ENCODE measurements around the gene IRAK3.
A peak's percentile ranks its signal among the peaks of the same experiment; 100 is the strongest.

Gene IRAK3, protein sequence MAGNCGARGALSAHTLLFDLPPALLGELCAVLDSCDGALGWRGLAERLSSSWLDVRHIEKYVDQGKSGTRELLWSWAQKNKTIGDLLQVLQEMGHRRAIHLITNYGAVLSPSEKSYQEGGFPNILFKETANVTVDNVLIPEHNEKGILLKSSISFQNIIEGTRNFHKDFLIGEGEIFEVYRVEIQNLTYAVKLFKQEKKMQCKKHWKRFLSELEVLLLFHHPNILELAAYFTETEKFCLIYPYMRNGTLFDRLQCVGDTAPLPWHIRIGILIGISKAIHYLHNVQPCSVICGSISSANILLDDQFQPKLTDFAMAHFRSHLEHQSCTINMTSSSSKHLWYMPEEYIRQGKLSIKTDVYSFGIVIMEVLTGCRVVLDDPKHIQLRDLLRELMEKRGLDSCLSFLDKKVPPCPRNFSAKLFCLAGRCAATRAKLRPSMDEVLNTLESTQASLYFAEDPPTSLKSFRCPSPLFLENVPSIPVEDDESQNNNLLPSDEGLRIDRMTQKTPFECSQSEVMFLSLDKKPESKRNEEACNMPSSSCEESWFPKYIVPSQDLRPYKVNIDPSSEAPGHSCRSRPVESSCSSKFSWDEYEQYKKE

DNA sequence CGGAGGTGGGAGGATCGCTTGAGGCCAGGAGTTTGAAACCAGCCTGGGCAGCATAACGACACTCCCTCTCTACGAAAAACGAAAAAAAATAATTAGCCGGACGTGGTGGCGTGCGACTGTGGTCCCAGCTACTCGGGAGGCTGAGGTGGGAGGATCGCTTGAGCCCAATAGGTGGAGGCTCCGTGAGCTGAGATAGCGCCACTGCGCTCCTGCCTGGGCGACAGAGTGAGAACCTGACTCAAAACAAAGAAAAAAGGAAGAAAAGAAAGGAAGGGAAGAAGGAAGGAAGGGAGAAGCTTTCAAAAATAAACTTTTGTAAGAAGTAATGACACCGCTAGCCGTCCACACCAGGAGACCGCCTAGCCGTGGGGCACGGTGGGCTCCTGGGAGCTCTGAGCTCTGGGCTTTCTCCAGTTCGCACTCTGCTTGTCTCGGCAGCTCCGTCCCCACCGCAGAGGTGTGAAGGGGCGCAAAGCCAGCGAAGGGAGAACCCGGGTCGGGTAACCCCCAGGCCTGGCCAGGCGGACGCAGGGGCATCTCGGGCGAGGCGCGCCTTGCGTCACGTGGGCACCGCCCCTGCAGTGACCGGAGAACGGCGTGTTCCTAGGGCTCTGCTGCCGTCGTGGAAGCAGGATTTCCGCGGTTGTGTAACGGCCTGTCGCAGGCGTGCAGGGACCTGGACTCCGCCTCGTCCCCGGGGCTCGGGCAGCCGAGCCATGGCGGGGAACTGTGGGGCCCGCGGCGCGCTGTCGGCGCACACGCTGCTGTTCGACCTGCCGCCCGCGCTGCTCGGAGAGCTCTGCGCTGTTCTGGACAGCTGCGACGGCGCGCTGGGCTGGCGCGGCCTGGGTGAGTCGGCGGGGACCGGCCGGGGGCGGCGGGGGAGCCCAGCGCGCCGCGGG is at the start of gene IRAK3:
TSS of gene IRAK3 (plus strand) at position 631 of the 902 bp plus-strand sequence. CDS start at position 717, 86 bp downstream.
- DNase-seq, result no peak

DNA sequence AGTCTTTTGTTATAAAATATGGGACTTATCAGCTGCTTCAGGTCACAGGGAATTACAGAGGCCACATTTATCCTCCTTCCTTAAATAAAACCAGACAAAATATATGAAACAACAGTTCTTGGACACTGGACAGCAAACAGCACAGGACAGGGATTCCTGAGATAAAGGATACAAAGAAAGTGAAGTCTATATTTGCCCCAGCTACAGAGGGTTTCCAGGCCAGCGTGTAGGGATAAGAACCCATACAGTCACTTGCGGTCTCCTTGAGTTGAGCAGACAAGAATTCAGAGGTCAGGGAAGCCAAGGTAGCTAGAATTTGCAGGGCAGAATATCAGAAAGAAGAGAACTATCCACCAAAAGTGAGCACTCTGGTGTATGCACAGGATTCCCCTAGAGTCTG is 49.7 kb upstream of the IRAK3 start:
- no peak for DNase-seq

- DNase-seq, result no peak
Observed at GRCh38 chr12:66140731-66141130, 48.3 kb upstream of the IRAK3 start.

DNA sequence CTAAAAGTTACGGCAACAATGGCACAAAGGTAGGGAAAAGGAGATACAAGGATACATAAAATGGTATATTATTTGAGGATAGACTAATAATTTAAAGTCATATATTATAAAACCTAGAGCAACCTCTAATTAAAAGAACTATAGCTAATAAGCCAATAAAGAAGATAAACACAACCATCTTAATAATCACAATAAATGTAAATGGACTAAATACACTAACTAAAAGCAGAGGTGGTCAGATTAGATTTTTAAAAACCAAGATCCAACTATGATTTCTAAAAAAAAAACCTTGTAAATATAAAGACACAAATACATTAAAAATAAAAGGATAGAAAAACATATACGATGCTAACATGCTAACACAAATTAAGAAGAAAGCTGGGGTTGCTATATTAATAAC is 47.7 kb upstream of the IRAK3 start:
- no peak for DNase-seq

DNA sequence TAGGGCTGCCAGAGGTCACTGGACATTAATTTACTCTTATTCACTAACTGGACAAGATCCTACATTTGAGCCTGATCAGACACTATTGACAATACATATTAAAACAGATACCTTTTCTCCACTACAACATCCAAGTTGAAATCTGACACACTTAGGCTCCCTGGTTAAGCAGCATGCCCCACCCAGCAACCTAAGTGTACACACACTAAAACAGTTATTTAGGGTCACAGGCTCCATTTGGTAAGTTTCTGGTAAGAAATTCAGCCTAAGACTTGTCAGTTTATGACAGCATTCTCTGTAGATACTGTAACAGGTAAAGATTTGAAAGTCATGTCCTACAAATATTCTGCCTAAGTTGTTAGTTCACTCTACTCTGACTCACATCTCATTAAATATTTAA is 46.2 kb upstream of the IRAK3 start:
- DNase-seq, result no peak

GRCh38 chr12:66143868-66144267 is 45.1 kb upstream of the IRAK3 start:
- DNase-seq, result no peak

DNA sequence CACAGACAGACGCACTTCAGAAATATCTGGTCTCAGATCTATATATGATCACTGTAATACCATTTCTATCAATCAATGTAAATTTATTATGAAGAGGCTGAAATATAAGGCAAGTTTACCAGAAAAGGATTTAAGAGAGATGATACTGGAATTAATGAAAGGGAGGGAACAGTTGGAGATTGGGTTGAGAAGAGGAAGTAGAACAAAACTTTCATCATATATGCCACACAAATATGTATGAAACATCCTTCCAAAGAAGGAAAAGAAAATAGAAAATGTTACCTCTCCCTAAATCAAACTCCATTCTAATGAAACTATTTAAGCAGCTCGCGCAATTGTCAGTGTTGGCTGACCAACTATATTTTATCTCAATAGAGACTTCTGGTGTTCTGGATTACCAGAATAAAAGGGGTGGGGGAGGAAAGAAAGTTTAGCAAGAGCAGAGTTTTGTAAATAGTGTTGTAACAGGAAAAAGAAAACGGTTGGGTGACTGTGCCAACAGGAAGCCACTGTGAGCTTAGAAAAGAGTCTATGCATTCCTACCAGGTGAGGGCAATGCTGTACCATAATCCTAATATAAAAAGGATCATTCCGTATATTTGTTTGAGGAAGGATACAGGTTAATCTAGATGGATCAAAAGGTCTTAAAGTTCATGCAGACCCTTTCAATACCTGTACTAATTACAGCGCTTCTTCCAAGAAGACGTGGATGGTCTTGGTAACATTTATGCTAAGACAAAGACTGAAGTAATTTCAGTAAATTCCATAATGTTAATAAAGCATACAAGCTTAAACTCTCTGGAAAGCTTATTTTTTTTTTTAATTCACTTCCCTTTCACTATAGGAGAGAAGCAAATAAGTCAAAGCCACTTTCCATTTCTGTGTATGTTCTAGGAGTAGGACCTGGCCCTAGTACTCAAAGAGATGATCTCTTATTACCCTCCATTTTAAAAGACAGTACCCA is 43.9 kb upstream of the IRAK3 start:
- DNase-seq, result no peak

DNA sequence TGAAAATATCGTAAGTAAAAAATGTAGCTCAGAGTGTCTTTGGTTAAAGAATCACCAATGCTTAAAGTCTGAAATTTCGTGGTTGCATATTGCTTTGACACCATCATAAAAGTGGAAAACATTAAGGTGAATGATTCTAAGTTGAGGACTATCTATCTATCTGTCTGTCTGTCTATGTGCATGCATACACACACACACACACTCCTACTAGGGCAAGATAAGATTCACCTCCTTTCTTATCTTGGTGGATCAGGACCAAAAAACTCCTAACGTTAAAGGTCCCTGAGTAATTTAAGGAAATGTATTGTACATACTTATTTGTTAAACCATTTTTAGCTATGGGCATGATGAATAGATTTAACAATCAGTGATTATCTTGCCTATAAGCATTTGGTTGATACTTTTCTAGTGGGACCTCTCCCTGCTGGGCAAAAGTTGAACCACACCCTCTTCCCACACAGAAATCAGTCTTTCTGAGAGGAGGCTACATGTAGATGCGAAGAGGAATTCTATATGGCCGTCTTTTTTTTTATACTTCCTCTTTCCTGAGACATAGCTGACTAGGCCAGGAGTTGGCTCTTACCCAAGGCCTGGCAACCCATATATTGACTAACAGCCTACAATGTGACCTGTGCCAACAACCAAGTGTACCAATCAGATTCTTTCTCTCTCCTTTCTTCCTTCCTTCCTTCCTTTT is 39.2 kb upstream of the IRAK3 start:
- no peak for DNase-seq

GRCh38 chr12:66152732-66153131 is 36.3 kb upstream of the IRAK3 start:
- DNase-seq, result no peak

- no peak for DNase-seq
Observed at GRCh38 chr12:66154776-66155175, 34.2 kb upstream of the IRAK3 start.

- no peak for DNase-seq
Observed at GRCh38 chr12:66156654-66157053, 32.4 kb upstream of the IRAK3 start.

GRCh38 chr12:66159123-66159522 is 29.9 kb upstream of the IRAK3 start:
- no peak for DNase-seq

DNA sequence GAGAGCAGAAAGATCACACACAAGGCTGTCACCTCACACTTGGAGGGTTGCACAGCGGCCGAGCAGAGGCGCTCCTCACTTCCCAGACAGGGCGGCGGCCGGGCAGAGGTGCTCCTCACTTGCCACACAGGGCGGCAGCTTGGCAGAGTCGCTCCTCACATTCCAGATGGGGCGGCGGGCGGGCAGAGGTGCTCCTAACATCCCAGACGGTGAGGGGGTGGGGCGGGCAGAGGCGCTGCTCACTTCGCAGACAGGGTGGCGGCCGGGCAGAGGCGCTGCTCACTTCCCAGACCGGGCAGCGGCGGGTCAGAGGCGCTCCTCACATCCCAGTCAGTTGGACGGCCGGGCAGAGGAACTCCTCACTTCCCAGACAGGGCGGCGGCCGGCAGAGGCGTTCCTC is 28.3 kb upstream of the IRAK3 start:
- no peak for DNase-seq

GRCh38 chr12:66162701-66163100 is 26.3 kb upstream of the IRAK3 start:
- no peak for DNase-seq

- DNase-seq, result no peak
Observed at GRCh38 chr12:66163289-66163688, 25.7 kb upstream of the IRAK3 start.

DNA sequence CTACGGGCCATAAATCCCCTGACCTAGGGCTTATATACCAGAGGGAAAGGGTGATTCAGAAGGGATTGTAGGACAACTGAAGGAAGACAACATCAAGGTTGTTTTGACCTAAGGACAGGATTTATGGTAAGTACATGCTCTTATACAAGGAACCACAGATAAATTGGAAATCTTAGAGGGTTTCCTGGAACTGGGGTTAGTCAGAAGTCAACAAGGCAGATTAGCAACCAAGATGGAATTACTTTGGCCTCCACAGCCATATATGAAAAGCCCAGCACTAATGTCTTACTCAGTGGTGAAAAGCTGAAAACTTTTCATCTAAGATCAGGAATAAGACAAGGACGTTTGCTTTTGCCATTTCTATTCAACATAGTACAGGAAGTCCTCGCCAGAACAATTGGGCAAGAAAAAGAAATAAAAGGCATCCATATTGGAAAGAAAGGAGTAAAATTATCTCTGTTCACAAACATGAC is 24.6 kb upstream of the IRAK3 start:
- no peak for DNase-seq

- no peak for DNase-seq
Observed at GRCh38 chr12:66165141-66165540, 23.9 kb upstream of the IRAK3 start.

DNA sequence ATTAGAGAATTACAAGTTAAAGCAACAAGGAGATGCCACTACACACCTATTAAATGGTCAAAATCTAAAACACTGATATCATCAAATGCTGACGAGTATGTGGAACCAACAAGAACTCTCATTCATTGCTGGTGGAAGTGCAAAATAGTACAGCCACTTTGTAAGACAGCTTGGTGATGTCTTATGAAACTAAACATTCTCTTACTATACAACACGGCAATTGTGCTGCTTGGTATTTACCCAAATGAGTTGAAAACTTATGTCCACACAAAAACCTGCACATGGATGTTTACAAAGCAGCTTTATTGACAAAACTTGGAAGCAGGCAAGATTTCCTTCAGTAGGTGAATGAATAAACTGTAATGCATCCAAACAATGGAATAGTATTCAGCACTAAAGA is 22.5 kb upstream of the IRAK3 start:
- DNase-seq, result no peak

DNA sequence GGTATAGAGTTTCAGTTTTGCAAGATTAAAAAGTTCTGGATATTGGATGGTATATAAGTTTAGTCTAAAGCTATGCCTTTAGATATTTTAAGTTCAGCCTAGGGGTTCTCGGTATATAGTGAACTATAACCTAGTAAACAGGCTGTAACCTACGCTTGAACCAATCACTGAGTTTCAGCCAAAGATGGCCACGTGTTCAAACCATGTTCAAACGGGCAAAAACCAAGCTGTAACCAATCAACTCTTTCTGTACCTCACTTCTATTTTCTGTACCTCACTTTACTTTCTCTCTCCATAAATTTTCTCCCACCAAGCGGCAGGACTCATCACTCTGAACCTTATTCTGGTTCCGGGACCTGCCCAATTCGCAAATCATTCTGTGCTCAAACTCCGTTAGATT is 20.6 kb upstream of the IRAK3 start:
- DNase-seq, result no peak

GRCh38 chr12:66169221-66170170 is 19.5 kb upstream of the IRAK3 start, which contains the start of gene TMBIM4:
TMBIM4 (minus strand) TSS chr12:66169996; CDS start chr12:66169951, 45 bp downstream.
- peak; percentile 69 for DNase-seq
